ENCODE data around the gene CARD9.
"Not testable (repeated sequence)": the region's sequence is repeated elsewhere in the genome, so short reads cannot be mapped to it uniquely, and the experiment has no call there.

GRCh38 chr9:136320972-136321371, 52.5 kb downstream of the CARD9 start:
- TF ChIP-seq CTCF (conservative IDR thresholded peaks at IDR 0.05); EZH2 (IDR thresholded peaks at IDR 0.05; ENCODE audit: low read depth): not testable (repeated sequence)

Measured in PC-9 (cell line).